ENCODE results near the gene NSF.
"Not testable (repeated sequence)": the region's sequence is repeated elsewhere in the genome, so short reads cannot be mapped to it uniquely, and the experiment has no call there.

The NSF gene

GRCh38 chr17:46759141-46759540 is 168.7 kb downstream of the NSF start:
- DNase-seq, result no peak

DNA sequence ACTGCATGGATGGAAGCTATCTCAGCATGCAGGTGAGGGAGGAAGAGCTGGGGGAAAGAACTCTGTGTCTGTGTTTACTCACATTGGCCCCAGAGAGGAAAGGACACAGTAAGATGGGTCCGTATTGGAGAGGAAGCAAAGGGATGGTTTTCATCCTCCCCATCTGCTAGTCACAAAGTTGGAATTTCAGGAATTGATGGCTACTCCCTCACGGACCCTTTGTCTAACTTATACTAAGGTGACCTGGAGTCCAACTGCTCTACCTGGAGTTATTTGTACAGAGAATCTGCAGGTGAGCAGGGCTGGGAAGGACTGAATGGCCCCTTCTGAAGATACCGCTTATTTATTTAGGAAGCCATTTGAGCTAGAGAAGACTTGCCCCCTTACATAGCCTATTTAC is 172.9 kb downstream of the NSF start:
- no peak for DNase-seq

DNA sequence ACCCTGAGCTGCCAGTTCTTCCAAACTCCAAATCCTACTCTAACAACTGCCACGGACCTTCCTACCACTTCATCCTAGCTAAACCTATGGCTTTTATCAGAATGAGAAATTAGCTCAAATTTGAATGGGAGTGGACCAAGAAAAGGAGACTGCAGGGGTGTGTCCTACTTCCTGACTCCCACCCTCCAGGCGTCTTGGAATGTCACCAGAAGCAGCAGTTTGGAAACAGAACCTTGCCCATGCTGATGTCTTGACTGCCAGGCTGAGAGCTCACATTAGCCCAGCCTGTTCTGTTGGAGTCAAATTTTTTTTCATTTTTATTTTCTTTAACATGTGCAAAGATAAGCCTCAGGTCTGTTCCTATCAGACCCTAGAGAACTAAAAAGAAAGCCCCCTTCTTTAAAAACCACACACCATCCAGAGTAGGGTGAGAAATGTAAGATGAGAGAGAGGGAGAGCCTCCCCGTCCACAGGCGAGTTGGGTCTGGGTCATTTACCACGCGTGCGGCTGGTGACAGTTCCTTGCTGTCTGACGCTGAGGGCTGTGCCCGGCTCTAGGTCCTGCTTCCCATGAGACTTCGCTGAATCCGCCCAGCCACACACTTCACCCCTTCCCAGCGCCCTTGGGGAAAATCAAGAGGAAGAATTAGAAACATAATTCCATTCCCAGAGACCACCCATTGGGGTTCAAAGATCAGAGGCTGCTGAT is 173.7 kb downstream of the NSF start:
- no peak for DNase-seq

DNA sequence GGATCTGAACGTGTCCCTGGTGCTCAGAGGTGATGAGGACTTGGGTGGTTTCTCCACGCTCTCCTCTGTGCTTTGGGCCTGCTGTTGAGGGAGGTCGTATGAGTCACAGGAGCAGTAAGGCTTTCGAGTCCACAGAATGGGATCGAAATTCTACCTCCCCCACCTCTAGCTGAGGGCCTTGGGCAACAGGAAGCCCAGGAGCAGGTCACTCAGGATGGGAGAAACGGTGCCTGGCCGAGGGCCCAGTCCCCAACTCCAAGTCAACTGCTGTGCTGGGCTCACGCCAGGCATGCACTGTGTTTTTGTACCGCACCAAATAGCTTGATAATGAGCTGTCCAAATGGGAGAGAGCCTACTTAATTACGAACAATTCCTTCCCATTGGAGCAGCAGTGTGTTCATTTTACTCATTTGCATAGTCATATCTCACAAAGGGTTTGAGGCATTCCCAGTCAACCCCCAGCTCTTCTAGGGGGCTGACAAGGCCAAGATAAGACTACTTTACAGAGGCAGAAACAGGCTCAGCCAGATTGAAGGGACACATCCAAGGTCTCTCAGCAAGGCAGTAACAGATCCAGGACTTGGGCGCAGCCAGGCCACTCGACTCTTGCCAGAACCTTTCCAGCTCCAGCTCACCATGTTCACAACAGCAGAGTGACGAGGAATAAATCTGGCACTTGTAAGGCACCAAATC is 174.4 kb downstream of the NSF start:
- DNase-seq, result no peak

DNA sequence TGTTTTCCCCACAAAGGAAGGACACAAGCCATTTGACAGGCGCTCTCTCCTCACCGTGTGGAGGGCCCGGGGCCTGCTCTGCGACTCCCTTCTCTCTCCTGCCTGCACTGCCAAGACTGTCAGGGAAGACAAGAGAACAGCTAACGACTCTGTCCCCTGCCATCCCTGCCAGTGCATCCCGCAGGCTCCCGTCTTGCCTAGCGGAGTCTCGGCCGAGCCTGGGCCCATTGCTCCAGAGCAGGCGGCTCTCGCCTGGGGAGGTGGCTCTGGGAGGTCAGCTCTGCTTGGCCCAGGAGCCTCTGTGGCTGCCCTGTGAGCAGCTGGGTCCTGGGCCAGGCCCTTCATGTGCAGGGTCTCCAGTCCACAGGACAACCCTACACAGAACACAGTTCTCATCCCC is 175.0 kb downstream of the NSF start:
- DNase-seq, result no peak

DNA sequence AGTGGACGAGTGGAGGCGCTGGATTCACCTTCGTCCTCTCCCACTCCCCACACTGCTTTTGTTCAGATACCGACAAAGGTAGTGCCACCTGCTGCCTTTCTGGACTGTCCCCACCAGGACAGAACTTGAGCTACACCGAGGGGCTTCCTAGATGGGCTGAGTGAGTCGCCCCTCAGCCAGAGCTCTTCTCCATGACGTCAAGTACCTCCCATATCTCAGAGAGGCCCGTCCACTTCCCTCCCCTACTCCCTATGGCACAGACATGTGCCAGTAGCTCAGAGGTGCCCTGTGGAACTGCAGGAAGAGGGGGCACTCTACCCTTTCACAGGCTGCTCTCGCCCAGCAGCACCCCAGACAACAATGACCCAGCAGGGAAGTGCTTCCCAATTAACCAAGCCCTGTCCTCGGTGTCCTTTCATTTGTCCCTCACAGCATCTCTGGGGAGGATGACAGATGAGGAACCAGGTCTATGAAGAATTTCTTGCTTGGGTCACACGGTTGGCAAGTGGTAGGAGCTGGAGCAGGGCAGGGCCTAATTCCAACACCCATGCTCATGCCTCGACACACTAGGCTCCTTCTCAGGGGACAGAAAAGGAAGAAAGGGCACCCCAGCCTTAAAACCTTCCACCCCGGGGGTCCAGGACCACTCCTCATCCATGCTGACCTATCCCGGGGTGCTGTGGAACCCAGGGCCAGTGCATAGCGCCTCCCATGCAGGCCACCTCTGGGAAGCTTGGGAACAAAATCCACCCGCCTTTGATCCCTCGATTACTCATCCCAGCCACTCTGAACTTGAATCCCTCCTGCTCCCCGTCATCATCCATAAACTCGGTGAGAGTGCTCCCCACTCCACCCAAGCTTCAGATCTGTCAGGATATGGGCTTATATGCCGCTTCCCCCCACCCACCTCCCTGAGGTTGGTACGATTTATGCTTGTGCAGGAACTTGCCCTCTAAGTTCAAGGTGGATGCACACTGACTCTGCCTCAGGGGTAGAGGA is 176.3 kb downstream of the NSF start:
- DNase-seq, result no peak

GRCh38 chr17:46768540-46768870 is 178.0 kb downstream of the NSF start:
- DNase-seq, result no peak

GRCh38 chr17:46768896-46769295 is 178.4 kb downstream of the NSF start:
- not testable (repeated sequence) for DNase-seq

DNA sequence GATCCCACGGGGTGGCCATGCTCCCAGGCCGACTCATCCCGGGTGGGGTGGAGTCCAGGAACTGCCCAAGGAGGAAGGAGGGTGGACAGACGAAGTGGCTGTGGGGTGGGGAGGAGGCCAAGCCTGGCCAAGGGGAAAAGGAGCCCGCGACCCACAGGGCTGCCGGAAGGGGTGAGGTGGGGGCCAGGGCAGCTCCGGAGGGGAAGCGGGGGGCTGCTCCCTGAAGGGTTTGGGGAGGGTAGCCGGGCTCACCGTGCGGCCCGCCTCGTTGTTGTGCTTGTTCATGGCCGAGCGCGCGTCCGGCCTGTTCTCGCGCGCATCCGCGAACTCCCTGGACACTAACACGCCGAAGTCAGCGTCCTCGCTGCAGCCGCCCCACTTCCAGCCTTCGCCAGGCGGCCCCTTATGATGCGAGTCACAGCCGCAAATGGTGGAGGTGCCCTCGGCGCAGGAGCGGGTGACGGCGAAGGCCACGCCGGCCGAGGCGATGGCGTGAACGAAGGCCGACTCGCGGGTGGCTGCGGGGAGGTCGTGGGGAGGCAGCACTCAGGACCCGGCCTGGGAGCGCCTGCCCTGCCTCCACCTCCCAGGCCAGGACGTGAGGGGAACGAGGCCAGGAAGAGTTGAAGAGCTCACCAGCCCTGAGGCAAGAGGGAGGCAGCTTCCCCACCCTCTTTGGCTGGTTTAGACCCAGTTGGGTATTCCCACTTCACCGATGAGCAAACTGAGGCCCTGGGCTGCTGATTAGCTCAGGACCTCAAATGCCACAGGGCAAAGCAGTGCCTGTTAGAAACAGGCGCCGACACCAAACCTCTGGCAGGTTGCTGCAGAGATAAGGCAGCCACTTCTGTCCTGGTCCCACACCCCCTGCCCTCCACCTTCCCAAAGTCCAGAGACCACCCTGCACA is 179.3 kb downstream of the NSF start:
- no peak for DNase-seq

- DNase-seq, result no peak
Measured at GRCh38 chr17:46770439-46770817, 180.0 kb downstream of the NSF start.

DNA sequence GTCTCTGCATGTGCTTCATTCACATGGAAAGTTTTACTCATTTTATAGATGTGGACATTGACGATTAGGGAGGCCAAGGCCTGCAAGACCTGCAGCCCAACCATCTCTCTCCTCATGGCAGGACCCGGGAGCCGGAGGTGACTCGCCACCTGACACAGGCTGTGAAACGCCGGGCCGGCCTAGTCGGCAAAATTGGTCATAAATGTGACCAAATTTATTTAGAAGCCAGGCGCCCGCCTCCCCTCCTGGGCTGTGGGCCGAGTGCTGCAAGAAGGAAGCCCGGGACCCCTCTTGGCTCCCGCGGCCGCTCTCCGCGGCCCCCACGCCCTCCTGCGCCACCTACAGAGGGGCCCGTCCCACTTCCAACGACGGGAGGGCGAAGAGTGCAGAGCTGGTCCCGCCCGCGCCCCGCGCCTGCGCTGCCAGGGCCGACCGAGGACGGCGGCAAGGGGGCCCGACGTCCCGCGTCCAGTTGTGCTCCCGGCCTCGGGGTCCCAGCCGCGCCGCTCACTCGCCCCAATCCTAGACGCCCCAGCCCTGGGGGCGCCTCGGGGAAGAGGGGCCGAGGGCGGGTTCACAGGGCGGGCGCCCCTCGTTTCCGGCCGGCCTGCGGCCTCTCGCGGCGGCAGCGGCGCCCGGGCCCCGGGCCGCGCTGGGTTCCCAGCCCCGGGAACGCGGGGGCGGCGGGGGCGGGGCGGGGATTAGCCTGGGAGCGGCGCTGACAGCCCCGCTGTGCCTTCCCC is 180.5 kb downstream of the NSF start:
- DNase-seq, result peak in 1 of 2 experiments; percentile 54

- DNase-seq, result no peak
Measured at GRCh38 chr17:46771561-46772474, 181.3 kb downstream of the NSF start.

- no peak for DNase-seq
Measured at GRCh38 chr17:46772475-46773220, 182.2 kb downstream of the NSF start.

- DNase-seq, result no peak
Measured at GRCh38 chr17:46773221-46773605, 182.7 kb downstream of the NSF start.

DNA sequence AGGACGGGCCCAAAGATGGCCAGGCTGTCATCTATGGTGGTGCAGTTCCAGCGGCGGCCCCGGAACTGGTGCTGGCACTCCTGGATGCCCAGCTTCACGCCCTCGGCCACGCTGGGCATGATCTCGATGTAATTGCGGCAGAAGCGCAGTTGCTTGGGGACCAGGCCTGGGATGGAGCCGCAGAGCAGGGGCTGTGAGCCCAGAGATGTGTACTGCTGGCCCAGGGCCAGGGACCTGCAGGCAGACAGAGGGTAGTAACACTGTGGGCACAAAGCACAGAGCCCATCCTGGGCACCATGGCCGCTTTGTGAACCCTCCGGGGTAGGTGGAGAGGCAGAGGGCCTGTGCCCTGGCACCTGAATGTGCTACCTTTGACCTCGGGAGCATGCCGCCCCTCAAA is 183.2 kb downstream of the NSF start:
- DNase-seq, result no peak

GRCh38 chr17:46774108-46774737 is 183.8 kb downstream of the NSF start:
- DNase-seq, result no peak

GRCh38 chr17:46776298-46777005 is 186.0 kb downstream of the NSF start:
- no peak for DNase-seq
